NCI-H1092 (cell line): ENCODE measurements around the gene EPS8L2.
"Not testable (repeated sequence)": the region's sequence is repeated elsewhere in the genome, so short reads cannot be mapped to it uniquely, and the experiment has no call there.

Experiments
- DNase-seq: peaks from one replicate; lab custom pipeline; 2025; lab: John Stamatoyannopoulos, UW

Gene EPS8L2

DNA sequence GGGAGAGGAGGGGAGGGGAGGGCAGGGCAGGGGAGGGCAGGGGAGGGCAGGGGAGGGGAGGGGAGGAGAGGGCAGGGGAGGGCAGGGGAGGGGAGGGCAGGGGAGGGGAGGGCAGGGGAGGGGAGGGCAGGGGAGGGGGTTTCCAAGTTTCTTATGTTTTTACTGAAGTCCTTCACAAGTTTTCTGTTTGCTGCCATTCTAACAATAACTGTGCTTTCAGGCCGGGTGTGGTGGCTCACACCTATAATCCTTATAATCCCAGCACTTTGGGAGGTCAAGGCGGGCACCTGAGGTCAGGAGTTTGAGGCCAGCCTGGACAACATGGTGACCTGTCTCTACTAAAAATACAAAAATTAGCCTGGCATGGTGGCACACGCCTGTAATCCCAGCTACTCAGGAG lies 15.8 kb upstream of the EPS8L2 start:
- not testable (repeated sequence) for DNase-seq

DNA sequence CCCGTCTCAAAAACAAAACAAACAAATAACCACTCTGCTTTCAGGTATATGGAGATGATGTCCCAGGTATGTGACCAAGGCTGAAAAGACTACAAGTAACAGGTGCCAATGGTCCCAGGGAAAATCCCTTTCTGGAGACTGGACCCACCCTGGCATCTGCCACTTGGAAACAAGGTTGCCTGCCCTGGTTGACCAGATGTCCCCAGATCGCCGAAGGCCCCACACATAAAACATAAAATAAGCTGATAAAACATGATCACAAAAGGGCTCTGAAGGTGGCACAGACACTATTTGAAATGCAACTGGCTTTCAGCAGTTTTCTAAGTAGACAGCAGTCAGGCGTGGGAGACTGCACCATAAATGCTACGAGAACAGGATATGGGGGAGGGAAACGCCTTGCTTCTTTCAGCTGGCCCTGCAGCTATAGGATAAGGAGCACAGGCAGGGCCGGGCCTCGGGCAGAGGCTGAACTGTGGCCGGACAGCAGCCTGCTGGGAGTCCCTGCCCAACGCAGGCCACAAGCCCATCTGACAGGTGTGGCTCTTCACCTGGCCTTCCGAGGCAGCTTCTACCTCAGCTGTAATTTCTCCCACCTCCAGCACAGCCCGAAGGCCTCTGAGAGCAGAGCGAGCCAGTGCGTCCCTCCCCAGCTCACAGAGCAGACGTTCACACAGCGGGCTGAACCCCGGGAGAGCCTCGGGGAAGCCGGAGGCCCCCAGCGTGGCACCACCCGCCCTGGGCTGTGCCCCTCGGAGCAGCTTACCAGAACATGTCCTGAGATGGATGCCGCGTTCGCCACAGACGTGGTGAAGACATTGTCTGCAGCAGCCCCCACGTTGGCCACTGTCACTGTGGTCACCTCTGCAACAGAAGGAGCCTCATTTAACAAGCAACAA lies 15.0 kb upstream of the EPS8L2 start:
- no peak for DNase-seq

DNA sequence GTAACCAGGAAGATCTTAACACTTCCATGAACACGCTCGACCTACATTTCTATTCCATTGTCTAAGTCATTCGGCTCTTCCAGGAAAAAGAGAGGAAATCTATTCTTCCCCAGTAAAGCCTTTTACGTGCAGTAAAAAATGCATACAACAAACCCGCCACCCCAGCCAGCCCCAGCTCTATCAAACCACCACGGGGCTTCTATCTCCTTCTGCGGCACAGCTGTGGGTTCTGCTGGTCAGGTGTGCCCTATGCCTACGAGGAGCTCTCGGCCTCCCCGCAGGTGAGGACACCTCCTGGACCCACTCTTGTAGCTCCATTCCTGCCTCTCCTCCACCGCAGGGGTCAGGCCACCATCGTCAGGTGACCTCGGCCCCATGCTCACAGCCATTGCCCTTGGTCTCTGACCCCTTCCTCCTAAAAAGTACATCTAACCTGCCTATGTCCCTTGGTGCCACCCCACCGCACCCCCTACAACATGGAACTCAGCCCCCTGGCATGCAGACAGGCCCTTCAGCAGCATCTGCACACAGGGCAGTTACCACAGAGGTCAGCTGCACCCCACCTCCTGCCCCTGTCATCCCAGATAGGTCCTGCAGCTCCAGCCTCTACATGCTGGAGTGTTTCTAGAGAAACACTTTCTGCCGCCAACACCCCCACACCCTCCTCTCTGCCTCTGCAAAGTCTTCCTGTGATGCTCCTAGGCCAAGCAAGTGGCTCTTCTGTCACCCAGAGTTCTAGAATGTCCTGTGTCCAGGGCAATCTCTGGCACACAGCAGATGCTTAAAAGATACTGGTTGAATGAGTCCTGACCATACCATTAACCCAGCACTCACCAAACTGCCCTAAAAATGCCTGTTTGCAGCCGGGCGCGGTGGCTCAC lies 14.1 kb upstream of the EPS8L2 start:
- no peak for DNase-seq

DNA sequence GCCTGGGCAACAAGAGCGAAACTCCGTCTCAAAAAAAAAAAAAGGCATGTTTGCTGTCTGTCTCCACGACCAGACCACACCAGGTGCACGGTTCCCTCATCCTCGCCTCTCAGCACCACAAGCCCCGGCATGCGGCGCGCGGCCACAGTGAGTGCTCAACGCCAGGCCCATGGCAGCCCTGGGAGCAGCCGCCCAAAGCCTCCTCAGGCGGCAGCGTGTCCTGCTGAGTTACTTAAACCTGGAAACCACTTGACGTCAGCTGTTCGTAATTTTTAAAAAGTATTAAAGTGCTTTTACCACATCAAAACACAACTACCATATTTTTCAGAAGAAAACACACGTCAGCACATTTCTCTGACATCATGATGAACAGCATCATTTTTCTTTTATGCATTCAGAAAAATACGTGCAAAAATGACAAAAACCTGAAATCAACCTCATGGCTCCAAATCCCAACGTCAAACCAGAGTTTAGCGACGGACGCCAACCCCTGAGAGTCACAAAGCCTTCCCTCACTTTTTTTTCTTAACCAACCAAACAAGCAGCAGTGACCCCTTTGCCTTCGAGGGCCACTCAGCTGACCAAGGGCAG lies 13.1 kb upstream of the EPS8L2 start:
- DNase-seq, result no peak

DNA sequence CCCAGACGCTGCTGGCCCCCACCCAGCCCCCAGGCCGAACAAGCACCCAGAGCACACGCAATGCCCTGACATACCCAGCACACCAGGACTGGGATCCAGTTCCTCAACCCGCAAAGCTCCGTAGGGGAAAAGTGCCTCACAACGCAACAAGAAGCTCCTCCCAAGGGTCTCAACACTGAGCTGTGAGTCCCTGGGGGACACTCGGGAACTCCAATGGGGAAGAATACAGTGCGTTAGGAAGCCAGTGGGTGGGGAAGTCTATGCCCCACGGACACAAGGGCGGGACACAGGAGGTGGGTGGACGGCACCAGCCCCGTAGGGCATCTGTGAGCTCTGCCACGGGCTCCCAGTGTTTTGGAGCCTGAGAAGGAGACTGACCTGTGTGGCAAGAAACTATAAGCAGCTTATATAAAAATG lies 12.6 kb upstream of the EPS8L2 start:
- DNase-seq, result no peak

DNA sequence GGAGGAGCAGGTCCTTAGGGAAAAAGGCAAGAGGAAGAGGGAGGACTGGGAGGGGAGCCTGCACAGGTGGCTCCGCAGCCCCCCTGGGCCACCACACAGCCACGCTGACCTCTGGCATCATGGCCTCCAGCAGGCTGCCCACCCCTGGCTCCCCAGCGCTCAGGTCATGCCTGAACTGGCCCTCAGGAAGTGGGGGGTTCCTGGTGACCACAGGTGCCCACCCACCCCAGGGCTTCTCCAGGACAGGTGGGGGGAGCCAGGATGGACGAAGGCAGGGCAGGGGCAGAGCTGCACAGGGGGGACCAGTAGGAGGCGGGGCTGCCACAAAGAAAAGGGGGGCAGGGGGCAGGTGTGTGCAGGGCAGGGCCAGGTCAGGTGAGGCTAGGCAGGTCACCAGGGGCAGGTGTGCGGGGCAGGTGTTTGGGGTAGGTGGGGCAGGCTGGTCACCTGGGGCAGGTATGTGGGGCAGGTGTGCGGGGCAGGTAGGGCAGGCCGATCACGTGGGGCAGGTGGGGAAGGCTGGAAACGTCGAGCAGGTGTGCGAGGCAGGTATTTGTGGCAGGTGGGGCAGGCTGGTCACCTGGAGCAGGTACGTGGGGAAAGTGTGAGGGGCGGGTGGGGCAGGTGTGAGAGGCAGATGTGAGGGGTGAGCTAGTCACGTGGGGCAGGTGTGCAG lies 12.0 kb upstream of the EPS8L2 start:
- DNase-seq, result no peak

DNA sequence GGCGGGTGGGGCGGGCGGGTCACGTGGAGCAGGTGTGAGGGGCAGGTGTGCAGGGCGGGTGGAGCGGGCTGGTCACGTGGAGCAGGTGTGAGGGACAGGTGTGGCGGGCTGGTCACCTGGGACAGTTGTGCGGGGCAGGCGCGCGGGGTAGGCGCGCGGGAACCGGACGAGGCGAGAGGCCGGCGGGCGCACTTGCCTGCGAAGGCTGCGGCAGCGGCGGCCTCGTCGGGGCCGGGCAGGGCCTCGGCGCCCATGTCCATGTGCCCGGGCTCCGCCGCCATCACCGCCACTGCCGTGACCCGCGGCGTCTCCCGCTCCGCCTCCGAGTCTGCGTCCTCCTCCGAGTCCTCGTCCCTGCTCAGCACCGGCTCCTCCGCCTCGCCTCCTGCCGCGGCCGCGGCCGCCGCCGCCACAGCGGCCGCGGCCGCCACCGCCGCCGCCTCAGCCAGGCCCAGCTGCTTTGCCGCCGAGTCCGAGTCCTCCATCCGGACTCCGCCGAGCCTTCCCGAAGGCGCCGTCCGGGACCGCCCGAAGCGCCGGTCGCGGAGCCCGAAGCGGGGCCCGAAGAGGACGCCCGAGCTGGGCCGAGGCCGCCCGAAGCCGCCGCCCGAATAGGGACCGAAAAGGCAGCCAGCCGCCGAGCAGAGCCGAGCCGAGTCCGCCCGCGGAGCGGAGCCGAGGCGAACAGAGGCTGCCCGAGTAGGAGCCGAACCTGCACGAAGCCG lies 11.3 kb upstream of the EPS8L2 start, which contains the start of gene DEAF1:
TSS of gene DEAF1 (minus strand) at position 660 of the 725 bp plus-strand sequence. CDS start at position 485, 175 bp downstream.
- peak; percentile 97 for DNase-seq

DNA sequence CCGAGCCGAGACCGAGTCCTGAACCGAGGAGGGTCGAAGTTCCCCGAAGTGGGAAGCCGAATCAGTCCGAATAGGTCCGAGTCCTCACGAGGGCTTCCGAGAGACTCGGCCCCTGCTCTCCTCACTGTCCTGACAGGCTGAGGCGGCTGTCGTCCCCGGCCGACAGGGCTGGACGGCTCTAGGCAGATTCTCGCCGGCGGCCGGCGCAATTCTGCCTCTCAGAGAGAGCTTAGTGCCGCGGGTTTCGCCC lies 10.8 kb upstream of the EPS8L2 start:
- DNase-seq, result no peak

DNA sequence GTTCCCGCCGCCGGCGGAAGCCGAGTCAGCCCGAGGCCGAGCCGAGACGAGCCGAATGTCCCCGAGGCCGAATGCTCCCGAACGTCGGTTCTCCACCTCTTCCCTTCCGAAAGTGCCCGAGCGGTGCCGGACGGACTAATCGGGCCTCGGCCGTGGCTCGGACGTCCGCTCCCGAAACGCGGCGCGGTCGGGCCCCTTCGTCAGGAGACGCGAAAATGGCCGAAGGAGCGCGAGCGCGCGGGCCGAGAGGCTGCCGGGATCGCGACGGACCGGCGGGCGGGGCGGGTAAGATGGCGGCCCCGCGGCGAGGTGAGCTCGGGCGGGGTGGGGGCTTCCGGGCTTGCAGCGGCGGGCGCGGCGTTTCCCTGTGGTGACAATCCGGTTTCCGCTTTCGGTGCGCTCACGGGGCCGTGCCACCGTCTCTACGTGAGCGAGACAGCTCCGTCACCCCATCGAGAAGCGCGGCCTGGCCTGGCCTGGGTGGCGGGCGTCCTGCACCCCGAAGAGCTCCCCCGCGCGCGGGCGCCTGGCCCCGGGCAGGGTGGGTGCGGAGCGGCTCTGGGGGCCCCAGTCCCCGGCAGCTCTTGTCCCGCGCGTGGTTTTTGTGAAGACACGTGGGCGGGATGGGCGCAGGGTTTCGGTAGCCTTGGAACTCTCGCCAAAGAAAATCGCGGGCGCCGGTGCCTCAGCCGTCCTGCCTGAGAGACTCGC lies 10.3 kb upstream of the EPS8L2 start, which contains the start of gene TMEM80:
TSS of gene TMEM80 (plus strand) at position 279 of the 711 bp plus-strand sequence. CDS start at position 291, 12 bp downstream.
- peak; percentile 98 for DNase-seq

DNA sequence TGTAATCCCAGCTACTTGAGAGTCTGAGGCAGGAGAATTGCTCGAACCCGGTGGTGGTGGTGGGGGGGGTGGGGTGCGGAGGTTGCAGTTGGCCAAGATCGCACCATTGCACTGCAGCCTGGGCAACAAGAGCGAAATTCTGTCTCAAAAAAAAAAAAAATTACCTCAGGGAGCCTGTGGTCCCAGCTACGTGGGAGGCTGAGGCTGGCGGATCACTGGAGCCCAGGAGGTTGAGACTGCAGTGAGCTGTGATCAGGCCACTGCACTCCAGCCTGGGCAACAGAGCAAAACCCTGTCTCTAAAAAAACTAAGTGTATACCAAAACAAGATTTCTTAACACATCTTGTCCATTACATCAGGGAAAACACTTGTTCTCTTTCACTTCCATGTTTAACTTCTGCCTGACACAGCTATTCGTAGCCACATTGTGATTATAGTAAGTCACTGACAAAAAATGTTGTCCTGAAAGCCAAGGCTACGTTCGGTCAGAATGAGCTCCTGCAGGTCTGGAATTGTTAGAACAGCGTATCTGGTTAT lies 9.0 kb upstream of the EPS8L2 start:
- DNase-seq, result no peak

DNA sequence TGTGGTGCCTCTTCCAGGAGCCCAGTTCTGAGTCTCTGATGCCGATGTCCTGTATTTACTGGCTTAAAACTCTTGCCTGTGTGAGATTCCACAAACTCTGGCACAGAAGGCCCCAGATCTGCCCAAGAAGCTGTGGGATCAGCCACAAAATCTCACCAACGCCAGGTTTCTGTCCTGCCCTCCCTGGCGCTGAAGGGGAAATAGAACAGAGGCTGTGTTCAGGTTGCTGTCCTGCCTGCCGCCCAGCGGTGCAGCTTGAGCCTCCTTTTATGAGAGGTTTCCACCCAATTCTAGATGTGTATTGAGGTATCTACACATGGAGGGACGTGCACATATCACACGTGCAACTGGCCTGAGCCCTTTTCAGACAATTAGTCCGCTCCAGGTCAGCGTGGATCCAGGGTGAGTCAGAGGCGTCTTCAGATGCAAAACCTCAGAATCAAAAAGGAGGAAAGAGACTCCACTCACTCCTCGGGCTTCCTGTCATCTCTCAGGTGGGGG lies 8.2 kb upstream of the EPS8L2 start:
- DNase-seq, result no peak

DNA sequence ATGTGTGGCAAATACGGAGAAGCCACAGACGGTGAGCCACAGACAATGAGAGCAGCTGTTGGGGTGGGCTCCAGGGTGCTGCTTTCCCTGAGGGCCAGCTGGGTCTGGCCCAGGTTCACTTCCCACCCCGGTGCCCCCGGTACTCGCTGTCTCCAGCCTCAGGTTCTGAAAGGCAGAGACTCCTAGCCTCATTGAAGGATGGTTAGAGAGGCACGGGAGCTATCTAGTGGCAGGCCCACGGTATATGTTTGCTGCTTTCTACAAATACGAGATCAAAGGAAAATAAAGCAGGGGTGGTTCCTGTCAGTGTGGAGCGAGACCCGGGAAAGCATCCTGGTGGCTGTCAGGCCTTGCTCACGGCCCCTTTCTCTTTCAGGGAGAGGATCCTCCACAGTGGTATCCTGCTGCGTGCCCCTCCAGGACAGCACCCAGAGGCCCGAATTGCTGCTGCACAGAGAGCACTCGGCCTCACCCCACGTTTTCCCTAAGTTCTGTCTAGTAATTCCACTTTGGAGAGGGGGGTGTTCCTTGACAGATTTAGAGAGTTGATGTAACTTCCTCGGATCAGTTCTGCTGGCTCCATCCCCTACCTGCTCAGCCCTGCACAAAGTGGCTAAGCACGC lies 7.4 kb upstream of the EPS8L2 start:
- DNase-seq, result no peak

DNA sequence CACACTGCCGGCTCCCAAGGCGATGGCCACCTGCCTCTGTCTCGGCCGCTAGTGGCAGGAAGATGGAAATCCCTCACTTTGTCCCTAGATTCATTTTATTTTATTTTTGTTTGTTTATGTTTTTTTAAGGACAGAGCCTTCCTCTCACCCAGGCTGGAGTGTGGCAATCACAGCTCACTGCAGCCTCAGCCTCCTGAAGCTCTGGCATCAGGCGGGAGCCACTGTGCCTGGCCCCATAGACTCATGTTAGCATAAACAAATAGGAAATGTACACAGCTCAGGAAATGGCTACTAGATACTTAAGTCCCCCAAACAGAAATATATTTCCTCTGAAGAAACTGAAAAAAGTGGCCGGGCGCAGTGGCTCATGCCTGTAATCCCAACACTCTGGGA lies 6.9 kb upstream of the EPS8L2 start:
- no peak for DNase-seq

DNA sequence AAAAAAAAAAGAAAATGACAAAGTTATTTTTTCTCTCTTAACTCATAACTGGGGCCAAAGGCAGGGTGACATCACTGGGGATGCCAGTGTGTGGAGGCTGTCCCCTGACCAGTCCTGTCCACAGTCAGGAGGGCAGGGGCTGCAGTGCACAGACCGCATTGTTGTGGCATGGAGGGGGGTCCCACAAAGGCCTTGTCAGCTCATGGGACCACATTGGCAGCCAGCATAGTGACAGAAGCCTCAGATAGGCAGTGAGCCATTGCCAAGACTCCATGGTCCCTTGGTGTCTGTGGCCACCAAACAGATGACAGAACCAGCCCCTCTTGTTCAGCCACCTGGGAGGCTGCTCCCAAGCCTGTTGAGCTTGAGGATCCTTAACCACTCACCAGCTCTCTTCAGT lies 6.3 kb upstream of the EPS8L2 start:
- DNase-seq, result no peak

DNA sequence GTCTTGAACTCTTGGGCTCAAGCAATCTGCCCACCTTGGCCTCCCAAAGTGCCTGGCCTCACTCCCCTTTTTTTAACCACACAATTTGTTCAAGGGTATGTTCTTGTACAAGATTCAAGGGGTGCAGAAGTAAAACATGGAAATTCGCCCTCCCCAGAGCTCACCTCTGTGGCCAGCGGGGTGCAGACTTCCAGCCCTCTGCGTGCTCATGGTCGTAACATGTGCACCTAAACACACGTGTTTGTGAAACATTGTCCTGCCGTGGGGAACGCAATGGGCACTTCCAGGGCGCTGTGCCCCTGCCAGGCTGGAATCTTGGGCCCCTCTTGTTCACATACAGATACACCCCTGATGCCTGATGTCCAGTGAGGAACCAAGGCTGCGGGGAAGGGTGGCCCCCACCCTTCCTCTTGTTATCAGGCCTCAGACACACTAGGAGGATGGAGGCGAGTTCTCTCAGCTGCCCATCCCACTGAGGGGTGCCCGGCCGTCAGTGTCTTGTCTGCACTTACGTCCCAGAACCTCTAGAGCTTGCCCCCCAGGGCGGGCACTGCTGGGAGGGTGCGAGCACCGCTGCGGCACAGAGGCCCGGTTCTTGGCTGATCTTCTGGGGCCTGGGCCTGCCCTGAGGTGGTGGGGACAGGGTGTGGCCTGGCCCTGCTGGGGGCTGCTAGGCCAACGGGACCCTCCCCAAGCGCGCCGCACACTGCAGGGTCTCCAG lies 4.1 kb upstream of the EPS8L2 start:
- no peak for DNase-seq

DNA sequence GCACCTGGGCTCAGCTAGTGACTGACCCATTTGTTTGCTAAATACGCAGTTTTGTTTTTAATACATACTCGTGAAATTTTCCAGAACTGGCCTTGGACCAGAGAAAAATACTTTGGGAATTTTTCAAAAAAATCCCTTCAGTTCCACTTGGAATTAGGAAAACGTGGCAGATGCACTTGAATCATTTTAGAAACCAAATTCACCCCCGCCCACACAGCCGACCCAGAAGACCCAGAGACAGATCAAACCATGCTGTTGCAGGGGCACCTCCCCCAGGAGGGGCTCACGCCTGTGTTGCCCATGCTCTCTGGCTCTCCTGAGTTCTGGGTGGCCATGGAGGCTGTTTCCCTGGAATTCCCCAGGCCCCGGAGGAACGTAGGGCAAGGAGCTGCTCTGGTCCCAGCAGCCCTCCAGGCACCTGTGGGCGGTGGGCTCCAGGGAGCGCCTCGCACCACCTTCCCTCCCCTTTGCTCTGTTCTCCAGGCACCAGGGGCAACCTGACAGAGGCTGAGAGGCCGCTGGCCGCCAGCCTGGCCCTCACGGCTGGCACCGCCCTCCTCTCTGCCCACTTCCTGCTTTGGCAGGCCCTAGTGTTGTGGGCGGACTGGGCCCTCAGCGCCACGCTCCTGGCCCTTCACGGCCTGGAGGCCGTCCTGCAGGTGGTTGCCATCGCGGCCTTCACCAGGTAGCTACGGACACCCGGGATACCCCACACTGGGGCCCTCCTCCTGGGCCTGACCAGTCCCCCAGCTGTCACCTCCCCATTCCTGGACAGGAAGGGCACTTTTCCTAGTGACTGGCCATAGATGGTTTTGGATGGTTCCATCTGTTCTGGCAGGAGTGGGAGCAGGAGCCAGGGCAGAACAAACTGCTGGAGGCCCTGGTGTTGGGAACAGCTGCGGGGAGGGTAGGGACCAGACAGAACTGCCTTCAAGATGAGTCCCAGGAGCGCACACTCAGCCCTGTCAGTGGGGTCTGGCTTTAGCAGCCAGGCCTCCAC lies 3.3 kb upstream of the EPS8L2 start:
- DNase-seq, result no peak

DNA sequence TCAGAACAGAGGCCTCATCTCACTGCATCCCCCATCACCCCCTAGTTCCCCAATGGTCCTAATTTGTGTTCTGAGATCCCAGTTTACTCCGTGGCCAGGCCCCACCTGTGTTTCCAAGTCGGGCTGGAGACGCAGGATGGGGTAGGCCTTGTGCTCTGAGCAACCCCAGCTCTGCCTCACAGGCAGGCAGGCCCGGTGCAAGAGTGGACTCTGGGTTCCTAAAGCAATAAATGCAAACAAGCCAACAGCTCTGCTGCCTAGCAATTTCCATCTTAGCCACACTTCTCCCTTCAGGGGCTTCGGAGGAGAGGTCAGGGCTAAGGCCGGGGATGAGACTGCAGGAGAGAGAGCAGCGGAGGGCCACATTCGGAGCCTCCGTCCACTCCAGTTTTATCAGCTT lies 2.5 kb upstream of the EPS8L2 start:
- DNase-seq, result no peak

DNA sequence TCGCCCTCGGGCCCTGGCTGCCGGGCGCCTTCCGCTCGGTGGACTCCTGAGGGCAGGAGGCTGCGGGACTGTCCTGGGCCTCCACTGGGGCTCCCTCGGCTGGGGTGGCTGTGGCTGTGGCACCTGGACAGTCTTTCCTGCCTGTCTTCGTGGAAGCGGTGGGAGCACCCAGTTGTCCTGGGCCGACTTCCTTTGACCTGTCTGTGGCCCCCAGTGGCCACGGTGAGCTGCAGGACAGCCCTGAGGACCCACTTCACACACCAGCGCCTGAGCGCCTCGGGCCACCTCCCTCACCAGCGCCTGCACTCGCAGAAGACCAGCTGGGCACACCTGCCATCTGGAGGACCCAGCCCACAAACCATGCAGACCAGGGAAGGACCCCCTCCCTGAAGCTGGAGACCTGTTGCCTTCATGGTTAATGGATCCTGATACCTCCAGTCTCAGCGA lies 1.8 kb upstream of the EPS8L2 start:
- no peak for DNase-seq
